GM21515 (cell line): ENCODE measurements around the gene ARHGEF1.
A peak's percentile ranks its signal among the peaks of the same experiment; 100 is the strongest.
"Not testable (repeated sequence)": the region's sequence is repeated elsewhere in the genome, so short reads cannot be mapped to it uniquely, and the experiment has no call there.

ENCODE experiments used
- ATAC-seq: cut with Tn5 transposase; IDR thresholded peaks from one replicate; pipeline ENCODE4 v1.9.1; 2021; ENCODE audit not compliant: unreplicated experiment

ARHGEF1 gene

GRCh38 chr19:41861846-41862245 lies 21.1 kb upstream of the ARHGEF1 start:
- ATAC-seq = no peak

GRCh38 chr19:41862445-41862986 lies 20.5 kb upstream of the ARHGEF1 start:
- no peak for ATAC-seq

GRCh38 chr19:41863209-41863931 lies 19.6 kb upstream of the ARHGEF1 start:
- ATAC-seq = no peak

GRCh38 chr19:41864374-41864773 lies 18.6 kb upstream of the ARHGEF1 start:
- no peak for ATAC-seq

GRCh38 chr19:41866284-41866683 lies 16.7 kb upstream of the ARHGEF1 start:
- no peak for ATAC-seq

GRCh38 chr19:41868120-41868988 lies 14.6 kb upstream of the ARHGEF1 start:
- ATAC-seq = no peak

- no peak for ATAC-seq
These were observed 14.0 kb upstream of the ARHGEF1 start for GRCh38 chr19:41868989-41869300.

- no peak for ATAC-seq
These were observed 13.5 kb upstream of the ARHGEF1 start for GRCh38 chr19:41869374-41869955.

GRCh38 chr19:41870401-41870873 lies 12.5 kb upstream of the ARHGEF1 start:
- ATAC-seq = no peak

- ATAC-seq = peak; percentile 49
These were observed 11.2 kb upstream of the ARHGEF1 start for GRCh38 chr19:41871573-41872383.

GRCh38 chr19:41872384-41872774 lies 10.6 kb upstream of the ARHGEF1 start:
- ATAC-seq = no peak

GRCh38 chr19:41872775-41873647 lies 10.0 kb upstream of the ARHGEF1 start:
- no peak for ATAC-seq

- ATAC-seq = not testable (repeated sequence)
These were observed 7.0 kb upstream of the ARHGEF1 start for GRCh38 chr19:41875973-41876372.

GRCh38 chr19:41876847-41877832 lies 5.8 kb upstream of the ARHGEF1 start, which contains the start of gene CD79A:
TSS of gene CD79A (plus strand) at chr19:41877279. CDS start at chr19:41877305, 26 bp downstream.
- peak; percentile 46 for ATAC-seq

GRCh38 chr19:41877916-41878905 lies 4.8 kb upstream of the ARHGEF1 start:
- no peak for ATAC-seq

GRCh38 chr19:41879080-41879479 lies 3.9 kb upstream of the ARHGEF1 start:
- no peak for ATAC-seq

- ATAC-seq = no peak
These were observed 3.2 kb upstream of the ARHGEF1 start for GRCh38 chr19:41879670-41880328.
